ENCODE results near the gene SEMA7A.

SEMA7A gene

GRCh38 chr15:74415966-74416916, 17.5 kb downstream of the SEMA7A start:
- no peak for DNase-seq (ENCODE audit: low spot score)

GRCh38 chr15:74414603-74415338, 19.0 kb downstream of the SEMA7A start:
- no peak for DNase-seq (ENCODE audit: low spot score)

- no peak for DNase-seq (ENCODE audit: low spot score)
These were observed 19.6 kb downstream of the SEMA7A start for GRCh38 chr15:74414081-74414580.

- no peak for DNase-seq (ENCODE audit: low spot score)
These were observed 20.2 kb downstream of the SEMA7A start for GRCh38 chr15:74413350-74414080.

- DNase-seq (ENCODE audit: low spot score): no peak
These were observed 21.6 kb downstream of the SEMA7A start for GRCh38 chr15:74412159-74412558.

GRCh38 chr15:74411686-74412085, 22.1 kb downstream of the SEMA7A start:
- no peak for DNase-seq (ENCODE audit: low spot score)

- DNase-seq (ENCODE audit: low spot score): no peak
These were observed 23.3 kb downstream of the SEMA7A start for GRCh38 chr15:74410502-74410901.

- no peak for DNase-seq (ENCODE audit: low spot score)
These were observed 24.5 kb downstream of the SEMA7A start for GRCh38 chr15:74409225-74409624.

GRCh38 chr15:74408815-74409214, 24.9 kb downstream of the SEMA7A start:
- DNase-seq (ENCODE audit: low spot score): no peak

- no peak for DNase-seq (ENCODE audit: low spot score)
These were observed 25.4 kb downstream of the SEMA7A start for GRCh38 chr15:74408385-74408784.

GRCh38 chr15:74406992-74407705, 26.6 kb downstream of the SEMA7A start:
- no peak for DNase-seq (ENCODE audit: low spot score)

- DNase-seq (ENCODE audit: low spot score): no peak
These were observed 27.2 kb downstream of the SEMA7A start for GRCh38 chr15:74406517-74406916.

GRCh38 chr15:74405823-74406222, 27.9 kb downstream of the SEMA7A start:
- no peak for DNase-seq (ENCODE audit: low spot score)

- no peak for DNase-seq (ENCODE audit: low spot score)
These were observed 29.7 kb downstream of the SEMA7A start for GRCh38 chr15:74403991-74404563.

GRCh38 chr15:74403588-74403919, 30.2 kb downstream of the SEMA7A start:
- DNase-seq (ENCODE audit: low spot score): no peak

- DNase-seq (ENCODE audit: low spot score): peak; percentile 53
These were observed 30.7 kb downstream of the SEMA7A start for GRCh38 chr15:74402873-74403587.

GRCh38 chr15:74402337-74402841, 31.4 kb downstream of the SEMA7A start:
- DNase-seq (ENCODE audit: low spot score): no peak

GRCh38 chr15:74400915-74401757, 32.6 kb downstream of the SEMA7A start:
- DNase-seq (ENCODE audit: low spot score): peak; percentile 14

- peak; percentile 31 for DNase-seq (ENCODE audit: low spot score)
These were observed 33.4 kb downstream of the SEMA7A start for GRCh38 chr15:74400313-74400860.
